GM21619 (cell line): ENCODE measurements around the gene AOC3.
"Not testable (repeated sequence)": the region's sequence is repeated elsewhere in the genome, so short reads cannot be mapped to it uniquely, and the experiment has no call there.

ENCODE experiments used
- ATAC-seq: cut with Tn5 transposase; IDR thresholded peaks from one replicate; pipeline ENCODE4 v1.9.1; 2021; ENCODE audit not compliant: unreplicated experiment

AOC3 gene

DNA sequence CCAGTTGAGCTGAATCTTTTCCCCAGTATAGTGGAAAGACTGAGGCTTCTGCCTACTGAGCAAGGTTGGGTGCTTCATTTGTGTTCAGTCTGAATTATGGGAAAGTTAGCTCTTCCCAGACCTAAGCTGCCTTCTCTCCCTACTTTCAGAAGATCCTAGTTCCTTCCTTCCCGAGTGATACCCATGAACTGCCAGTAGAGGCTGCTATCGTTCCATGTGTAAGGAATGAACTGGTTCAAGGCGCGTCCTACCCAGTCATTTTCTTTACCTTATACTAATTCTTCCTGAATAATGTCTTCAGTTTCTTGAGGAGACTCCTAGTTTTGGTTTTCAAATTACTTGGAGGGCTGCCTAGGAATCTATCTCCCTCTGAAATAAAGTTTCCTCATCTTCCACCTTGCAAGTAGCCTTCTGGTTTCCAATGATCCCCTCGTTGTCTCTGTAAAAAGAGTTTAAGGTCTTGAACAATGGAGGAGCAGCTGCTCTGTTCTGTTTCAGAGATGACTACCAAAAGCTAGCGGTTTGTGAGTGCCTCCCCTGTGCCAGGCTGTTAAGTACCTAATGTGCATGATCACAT is 7.6 kb upstream of the AOC3 start:
- no peak for ATAC-seq

DNA sequence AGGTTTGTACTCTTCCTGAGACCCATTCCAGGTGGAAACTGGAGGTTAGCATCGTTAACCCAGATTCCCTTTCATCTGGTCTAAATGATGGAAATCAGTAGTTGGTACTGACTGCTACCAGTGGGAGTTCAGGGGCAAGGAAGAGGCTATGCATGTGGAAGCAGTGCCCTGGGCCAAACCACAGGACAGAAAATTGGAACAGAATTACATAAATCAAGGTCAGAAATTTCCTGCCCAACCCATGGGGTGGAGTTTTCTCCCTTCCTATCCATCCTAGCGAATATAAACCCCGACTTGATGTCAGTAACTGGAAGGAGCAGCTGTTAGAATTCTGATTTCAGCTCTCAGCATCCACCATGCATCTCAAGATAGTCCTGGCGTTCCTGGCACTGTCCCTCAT is 6.7 kb upstream of the AOC3 start, which contains the start of gene AOC2:
Gene AOC2, plus strand, starts transcription at position 310 of the 400 bp plus-strand sequence. Its CDS starts 47 bp downstream, at position 357.
- no peak for ATAC-seq

DNA sequence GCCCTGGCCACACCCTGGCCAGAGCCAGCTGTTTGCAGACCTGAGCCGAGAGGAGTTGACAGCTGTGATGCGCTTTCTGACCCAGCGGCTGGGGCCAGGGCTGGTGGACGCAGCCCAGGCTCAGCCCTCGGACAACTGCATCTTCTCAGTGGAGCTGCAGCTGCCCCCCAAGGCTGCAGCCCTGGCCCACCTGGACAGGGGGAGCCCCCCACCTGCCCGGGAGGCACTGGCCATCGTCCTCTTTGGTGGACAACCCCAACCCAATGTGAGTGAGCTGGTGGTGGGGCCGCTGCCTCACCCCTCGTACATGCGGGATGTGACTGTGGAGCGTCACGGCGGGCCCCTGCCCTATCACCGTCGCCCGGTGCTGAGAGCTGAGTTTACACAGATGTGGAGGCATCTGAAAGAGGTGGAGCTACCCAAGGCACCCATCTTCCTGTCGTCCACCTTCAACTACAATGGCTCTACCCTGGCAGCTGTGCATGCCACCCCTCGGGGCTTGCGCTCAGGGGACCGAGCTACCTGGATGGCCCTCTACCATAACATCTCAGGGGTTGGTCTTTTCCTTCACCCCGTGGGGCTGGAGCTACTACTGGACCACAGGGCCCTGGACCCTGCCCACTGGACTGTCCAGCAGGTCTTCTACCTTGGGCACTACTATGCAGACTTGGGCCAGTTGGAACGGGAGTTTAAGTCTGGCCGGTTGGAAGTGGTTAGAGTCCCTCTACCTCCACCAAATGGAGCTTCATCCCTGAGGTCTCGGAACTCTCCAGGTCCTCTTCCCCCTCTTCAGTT is 6.0 kb upstream of the AOC3 start:
- no peak for ATAC-seq

DNA sequence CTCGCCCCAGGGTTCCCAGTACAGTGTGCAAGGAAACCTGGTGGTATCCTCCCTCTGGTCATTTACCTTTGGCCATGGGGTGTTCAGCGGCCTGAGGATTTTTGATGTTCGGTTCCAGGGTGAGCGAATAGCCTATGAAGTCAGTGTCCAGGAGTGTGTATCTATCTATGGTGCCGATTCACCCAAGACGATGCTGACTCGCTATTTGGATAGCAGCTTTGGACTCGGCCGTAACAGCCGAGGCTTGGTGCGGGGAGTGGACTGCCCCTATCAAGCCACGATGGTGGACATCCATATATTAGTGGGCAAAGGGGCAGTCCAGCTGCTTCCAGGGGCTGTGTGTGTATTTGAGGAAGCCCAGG is 5.5 kb upstream of the AOC3 start:
- no peak for ATAC-seq

DNA sequence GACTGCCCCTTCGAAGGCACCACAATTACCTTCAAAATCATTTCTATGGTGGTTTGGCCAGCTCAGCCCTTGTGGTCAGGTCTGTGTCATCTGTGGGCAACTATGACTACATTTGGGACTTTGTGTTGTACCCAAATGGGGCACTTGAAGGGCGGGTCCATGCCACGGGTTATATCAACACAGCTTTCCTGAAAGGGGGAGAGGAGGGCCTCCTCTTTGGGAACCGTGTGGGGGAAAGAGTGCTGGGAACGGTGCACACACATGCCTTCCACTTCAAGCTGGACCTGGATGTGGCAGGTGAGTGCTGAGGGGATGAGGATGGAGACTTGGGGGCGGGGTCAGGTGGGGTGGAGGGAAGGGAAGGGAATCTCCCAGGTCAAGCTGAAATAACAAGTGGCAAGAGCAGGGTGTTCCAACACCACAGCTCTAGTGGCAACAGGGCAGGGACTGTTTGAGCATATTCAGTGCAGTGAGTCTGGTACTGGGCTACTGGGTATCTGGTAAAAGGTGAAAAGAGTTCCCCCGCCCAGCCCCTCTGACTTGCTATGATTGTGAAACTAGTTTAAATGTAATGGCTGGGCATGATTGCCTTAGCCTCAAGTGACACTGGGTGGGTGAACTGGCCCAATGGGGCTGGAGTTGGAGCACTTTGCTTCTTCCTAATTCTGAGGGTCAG is 4.9 kb upstream of the AOC3 start:
- no peak for ATAC-seq

DNA sequence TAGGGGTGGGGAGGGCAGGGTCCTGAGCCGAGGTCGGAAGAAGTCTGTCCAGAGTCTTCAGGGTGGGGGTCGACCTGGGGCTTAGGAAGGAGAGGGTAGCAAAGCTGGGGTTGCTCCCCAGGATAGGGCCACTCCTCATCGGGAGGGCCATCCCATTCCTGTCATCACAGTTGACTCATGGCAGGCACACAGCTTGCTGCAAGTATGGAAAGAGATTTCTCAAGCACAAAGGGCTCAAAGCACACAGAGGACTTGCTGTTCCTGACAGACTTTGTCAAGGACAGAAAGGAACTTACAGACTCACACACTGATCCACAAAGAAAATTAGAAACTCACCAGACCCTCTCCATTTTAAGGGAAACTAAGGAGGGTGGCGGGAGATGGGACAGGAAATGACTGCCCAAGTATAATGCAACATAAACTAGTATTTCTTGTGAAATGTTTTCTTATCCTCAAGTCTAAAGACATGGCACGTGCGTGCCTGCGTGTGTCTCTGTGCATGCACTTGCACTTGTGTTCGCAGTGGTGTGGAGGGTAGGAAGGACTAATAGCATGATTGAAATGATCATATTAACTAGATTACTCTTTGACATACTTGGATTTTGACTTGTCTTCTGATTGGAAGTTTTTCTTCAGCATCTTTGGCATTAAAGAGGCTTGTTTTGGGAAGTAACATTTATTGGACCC is 4.3 kb upstream of the AOC3 start:
- ATAC-seq: no peak

DNA sequence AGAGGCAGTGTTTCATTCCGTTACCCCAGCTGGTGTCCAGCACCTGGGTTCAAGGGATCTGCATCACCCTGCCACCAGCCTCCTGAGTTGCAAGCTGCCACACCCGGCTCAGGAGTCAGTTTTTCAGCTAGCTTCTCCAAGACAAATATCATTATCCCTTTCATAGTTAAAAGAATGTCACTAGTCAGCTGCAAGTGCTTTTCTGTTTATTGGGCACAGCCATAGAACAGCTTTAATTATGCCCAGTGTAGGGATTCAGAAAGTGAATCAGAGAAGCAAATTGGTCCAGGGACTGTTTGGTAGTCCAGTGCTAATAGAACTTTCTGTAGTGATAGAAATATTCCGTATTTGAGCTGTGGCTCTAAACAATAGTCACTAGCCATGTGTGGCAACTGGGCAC is 2.9 kb upstream of the AOC3 start:
- no peak for ATAC-seq

DNA sequence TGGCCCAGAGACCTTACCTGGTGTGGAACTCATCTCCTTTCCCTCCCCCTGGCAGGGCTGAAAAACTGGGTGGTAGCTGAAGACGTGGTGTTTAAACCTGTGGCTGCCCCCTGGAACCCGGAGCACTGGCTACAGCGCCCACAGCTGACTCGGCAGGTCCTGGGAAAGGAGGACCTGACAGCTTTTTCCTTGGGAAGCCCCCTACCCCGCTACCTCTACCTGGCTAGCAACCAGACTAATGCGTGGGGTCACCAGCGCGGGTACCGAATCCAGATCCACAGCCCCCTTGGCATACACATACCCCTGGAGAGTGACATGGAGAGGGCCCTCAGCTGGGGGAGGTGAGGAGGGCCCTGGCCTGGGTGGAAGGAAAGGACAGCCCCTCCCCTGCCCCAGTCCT is 2.0 kb upstream of the AOC3 start:
- ATAC-seq: no peak

DNA sequence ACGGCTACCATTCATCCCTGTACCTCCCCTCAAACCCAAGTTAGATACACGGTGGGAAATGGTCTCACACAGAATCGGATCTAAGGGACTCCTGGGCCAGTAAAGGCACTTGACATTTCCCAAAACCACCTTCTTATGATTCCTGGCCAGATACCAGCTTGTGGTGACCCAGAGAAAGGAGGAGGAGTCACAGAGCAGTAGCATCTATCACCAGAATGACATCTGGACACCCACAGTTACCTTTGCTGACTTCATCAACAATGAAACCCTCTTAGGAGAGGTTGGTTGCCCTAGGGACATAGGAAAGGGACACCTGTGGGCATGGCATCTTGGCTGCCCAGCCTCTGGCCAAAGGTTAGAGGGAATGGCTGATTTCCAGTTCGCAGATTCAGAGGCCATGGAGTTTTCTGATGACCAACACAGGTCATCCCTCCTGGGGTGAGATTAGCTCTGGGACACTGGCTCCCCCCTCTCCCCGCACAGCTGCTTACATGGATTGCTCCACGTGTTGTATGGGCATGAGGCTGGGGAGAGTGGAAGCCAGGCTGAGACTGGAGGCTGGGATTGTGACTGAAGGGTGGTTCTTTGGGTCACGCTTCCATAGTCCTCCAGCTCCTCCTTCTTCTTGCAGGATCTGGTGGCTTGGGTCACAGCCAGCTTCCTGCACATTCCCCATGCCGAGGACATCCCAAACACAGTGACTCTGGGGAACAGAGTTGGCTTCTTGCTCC is 1.4 kb upstream of the AOC3 start:
- ATAC-seq: no peak

DNA sequence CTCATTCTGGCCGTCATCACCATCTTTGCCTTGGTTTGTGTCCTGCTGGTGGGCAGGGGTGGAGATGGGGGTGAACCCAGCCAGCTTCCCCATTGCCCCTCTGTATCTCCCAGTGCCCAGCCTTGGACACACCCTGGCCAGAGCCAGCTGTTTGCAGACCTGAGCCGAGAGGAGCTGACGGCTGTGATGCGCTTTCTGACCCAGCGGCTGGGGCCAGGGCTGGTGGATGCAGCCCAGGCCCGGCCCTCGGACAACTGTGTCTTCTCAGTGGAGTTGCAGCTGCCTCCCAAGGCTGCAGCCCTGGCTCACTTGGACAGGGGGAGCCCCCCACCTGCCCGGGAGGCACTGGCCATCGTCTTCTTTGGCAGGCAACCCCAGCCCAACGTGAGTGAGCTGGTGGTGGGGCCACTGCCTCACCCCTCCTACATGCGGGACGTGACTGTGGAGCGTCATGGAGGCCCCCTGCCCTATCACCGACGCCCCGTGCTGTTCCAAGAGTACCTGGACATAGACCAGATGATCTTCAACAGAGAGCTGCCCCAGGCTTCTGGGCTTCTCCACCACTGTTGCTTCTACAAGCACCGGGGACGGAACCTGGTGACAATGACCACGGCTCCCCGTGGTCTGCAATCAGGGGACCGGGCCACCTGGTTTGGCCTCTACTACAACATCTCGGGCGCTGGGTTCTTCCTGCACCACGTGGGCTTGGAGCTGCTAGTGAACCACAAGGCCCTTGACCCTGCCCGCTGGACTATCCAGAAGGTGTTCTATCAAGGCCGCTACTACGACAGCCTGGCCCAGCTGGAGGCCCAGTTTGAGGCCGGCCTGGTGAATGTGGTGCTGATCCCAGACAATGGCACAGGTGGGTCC is 607 bp downstream of the AOC3 start:
- not testable (repeated sequence) for ATAC-seq

DNA sequence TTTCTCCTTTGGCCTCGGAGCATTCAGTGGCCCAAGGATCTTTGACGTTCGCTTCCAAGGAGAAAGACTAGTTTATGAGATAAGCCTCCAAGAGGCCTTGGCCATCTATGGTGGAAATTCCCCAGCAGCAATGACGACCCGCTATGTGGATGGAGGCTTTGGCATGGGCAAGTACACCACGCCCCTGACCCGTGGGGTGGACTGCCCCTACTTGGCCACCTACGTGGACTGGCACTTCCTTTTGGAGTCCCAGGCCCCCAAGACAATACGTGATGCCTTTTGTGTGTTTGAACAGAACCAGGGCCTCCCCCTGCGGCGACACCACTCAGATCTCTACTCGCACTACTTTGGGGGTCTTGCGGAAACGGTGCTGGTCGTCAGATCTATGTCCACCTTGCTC is 1.4 kb downstream of the AOC3 start:
- ATAC-seq: no peak

DNA sequence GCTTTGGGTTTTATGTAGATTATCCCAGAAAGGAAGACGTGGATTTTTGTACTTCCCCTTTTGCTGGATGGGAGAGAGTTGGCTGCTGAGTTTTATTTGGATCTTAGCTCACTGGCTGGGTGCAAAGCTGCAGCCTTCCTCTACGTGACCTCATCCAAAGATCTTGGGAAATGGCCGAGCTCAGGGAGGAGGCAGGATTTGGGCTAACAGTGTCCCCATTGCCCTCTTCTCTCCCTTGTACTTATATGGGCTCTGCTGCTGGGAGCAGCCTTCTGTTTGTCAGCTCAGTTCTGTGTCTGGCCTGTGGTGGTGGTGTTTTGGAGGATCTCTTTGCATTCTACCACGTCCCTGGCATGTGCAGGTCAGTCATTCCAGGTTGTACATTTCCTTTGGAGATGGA is 2.0 kb downstream of the AOC3 start:
- no peak for ATAC-seq

DNA sequence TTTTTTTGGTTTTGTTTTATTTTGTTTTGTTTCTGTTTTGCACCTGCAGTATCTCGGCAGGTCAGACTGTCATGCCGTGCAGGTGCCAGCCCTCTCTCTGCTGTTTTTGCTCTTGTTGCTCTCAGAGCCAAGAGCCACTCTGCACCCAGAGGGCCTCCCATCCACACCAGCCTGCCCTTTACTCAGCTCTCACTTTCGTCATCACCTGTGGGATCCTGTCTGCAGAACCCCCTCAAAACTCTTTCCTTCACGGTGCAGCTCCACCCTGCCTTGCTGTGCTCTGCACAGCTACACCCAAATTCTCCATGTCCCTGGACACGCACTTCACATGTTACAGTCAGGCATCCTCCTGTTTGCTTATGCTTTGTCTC is 2.6 kb downstream of the AOC3 start:
- no peak for ATAC-seq

DNA sequence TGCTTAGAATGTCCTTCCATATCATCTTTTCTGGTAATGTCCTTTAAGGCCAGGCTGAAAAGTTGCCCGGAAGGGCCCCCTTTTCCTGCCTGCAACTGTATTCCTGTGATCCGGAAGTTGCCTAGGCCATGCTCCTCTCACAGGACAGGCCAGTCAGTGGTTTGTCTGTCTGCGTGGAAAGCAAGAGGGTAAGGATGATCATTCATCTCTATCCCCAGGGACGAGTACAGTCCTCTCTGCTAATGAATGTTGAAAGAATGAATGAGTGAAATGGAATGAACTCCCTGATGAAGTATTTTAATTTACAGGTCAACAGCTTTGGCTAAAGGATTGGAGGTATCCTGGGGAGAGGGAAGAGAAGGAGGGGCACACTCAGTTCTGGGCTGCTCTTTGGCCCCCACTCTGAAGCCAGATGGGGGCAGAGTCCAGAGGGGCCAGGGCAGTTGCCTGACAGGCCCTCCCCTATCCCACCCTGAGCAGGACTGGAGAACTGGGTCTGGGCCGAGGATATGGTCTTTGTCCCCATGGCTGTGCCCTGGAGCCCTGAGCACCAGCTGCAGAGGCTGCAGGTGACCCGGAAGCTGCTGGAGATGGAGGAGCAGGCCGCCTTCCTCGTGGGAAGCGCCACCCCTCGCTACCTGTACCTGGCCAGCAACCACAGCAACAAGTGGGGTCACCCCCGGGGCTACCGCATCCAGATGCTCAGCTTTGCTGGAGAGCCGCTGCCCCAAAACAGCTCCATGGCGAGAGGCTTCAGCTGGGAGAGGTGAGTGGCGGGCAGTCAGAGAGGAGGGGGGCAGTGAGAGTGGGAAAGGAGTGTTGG is 3.2 kb downstream of the AOC3 start:
- ATAC-seq: no peak

DNA sequence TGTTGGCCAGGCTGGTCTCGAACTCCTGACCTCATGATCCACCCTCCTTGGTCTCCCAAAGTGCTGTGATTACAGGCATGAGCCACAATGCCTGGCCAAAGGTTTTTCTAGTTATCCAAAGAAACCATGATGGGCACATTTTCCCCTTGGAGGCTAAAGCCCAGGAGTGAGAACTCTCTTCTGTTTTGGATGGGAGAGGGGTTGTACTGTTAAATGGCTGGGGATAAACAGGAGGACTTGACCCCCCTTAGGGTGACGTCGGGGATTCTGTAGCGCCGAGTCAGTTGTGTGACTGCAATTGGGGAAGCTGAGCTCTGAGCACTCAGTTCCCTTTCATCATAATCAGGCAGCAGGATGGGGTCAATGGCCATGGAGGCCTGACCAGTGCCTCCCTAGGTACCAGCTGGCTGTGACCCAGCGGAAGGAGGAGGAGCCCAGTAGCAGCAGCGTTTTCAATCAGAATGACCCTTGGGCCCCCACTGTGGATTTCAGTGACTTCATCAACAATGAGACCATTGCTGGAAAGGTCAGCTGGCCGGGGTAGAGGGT is 4.1 kb downstream of the AOC3 start:
- no peak for ATAC-seq

DNA sequence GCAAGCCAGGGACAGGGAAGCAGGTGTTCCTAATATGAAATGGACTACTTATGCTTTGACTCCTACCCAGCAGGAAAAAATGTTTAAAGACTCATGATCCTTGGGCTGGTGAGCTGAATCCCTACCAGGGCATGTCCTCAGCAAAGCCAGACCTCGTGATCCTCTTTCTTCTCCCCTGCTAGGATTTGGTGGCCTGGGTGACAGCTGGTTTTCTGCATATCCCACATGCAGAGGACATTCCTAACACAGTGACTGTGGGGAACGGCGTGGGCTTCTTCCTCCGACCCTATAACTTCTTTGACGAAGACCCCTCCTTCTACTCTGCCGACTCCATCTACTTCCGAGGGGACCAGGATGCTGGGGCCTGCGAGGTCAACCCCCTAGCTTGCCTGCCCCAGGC is 5.1 kb downstream of the AOC3 start:
- not testable (repeated sequence) for ATAC-seq

DNA sequence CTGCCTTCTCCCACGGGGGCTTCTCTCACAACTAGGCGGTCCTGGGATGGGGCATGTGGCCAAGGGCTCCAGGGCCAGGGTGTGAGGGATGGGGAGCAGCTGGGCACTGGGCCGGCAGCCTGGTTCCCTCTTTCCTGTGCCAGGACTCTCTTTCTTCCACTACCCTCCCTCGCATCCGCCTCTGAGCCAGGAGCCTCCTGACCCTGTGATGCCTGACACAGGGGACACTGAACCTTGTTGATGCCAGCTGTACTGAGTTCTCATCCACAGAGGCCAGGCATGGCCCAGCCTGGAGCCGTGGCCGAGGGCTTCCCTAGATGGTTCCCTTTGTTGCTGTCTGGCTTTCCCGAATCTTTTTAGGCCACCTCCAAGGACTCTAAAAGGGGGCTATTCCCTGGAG is 5.5 kb downstream of the AOC3 start:
- ATAC-seq: not testable (repeated sequence)

DNA sequence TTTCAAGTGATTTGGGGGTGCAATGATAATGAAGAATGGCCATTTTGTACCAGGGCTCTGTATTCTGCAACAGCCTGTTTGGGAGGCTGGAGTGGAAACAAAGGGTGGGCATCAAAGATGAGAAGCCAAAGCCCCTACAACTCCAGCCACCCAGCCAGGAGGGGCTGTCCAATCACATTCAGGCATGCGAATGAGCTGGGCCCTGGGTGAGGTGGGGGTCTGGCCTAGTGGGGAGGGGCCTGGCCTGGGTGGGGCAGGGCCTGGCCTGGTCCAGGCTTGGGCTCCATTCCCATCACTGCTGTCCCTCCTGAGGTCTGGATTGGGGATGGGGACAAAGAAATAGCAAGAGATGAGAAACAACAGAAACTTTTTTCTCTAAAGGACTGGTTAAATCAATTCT is 6.4 kb downstream of the AOC3 start:
- no peak for ATAC-seq

DNA sequence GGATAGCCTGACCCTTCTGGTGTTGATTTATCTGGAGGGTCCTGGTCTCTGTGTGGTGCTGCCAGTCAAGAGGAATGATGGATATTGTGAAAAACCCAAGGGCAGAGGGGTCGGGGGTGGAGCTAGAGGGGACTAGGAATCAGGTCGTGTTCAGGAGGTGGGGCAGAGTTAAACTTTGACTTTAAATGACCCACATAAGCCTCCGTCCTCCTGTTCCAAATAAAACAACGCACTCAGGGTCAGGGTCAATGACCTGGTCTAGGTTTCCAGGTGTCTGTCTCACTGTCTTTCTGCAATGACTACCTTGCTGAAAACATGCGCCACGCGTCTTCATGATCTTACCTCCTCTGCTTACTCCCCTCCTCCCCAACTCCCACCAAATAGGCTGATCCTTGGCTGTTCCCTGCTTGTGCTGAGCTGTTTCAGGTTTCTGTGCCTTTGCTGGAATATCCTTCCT is 14.7 kb downstream of the AOC3 start:
- ATAC-seq: no peak
